GM12878 (cell line): Measurements from ENCODE around the gene ATXN1. TPM values are rescaled to one million over a fixed set of nuclear protein-coding genes. Genes with fewer than 3 reads are reported as not detected.
A peak's percentile ranks its signal among the peaks of the same experiment; 100 is the strongest.

Experiments
- ATAC-seq: fragments of 200-7000 bp; cut with Tn5 transposase; 3 replicates; pipeline ENCODE4 v1.9.1; 2020; ENCODE audit warnings: mild to moderate bottlenecking, moderate library complexity
- BruUV-seq: library from RNA; stranded (reverse); fragments of 400-500 nt; replicated peaks from 2 replicates; lab custom pipeline; 2021; lab: Mats Ljungman, UMichigan
- CTCF ChIA-PET: fragments of 300-600 bp; sonication (Branson Sonifier 250); formaldehyde crosslinking; extraction: SDS; loops from one replicate; lab custom pipeline; 2021; ENCODE audit warnings: inconsistent platforms; lab: Yijun Ruan, JAX
- POLR2A ChIA-PET: fragments of 350-600 bp; formaldehyde crosslinking; extraction: SDS; loops from one replicate; lab custom pipeline; 2021; ENCODE audit warnings: inconsistent platforms; lab: Charles Lee
- RAD21 ChIA-PET: fragments of 300-600 bp; sonication (Branson Sonifier 250); formaldehyde crosslinking; loops from one replicate; lab custom pipeline; 2023; ENCODE audit warnings: antibody characterized with exemption; ENCODE audit not compliant: unreplicated experiment; lab: Charles Lee
- SMC1A ChIA-PET: fragments of 300-600 bp; sonication (Branson Sonifier 250); formaldehyde crosslinking; loops from one replicate; lab custom pipeline; 2023; ENCODE audit not compliant: unreplicated experiment, uncharacterized antibody; lab: Charles Lee
- DNase-seq: peaks from one replicate; pipeline ENCODE4 v3.0.0-alpha.2; 2011; ENCODE audit warnings: low read depth, low spot score
- FAIRE-seq: peaks from 3 replicates; lab custom pipeline; 2011; peaks lifted over from hg19 to GRCh38; lab: Jason Lieb, UNC
- H2AFZ ChIP-seq: 2 replicates; pipeline ENCODE4 v1.6.0; 2011; ENCODE audit warnings: low read depth, low read length, control low read depth; ENCODE audit not compliant: control insufficient read depth
- H3K27ac ChIP-seq: 2 replicates; pipeline ENCODE4 v1.5.1; 2011; ENCODE audit warnings: control low read depth; ENCODE audit not compliant: control insufficient read depth, insufficient read depth
- H3K27me3 ChIP-seq, 2 experiments: replicated peaks in 1 of 2; 2 replicates each; pipeline versions ENCODE4 v1.6.0 to v1.6.1; 2011; ENCODE audit warnings: low read length in 1 of 2; ENCODE audit not compliant: control insufficient read depth in 2 of 2, insufficient read depth in 2 of 2
- H3K36me3 ChIP-seq, 2 experiments: 2 replicates each; pipeline ENCODE4 v1.5.1; 2011; ENCODE audit warnings: low read length in 1 of 2; ENCODE audit not compliant: control insufficient read depth in 2 of 2, insufficient read depth in 2 of 2
- H3K4me1 ChIP-seq: 2 replicates; pipeline ENCODE4 v1.6.1; 2011; ENCODE audit warnings: mild to moderate bottlenecking, low read length, moderate library complexity, mixed read lengths; ENCODE audit not compliant: control insufficient read depth, insufficient read depth
- H3K4me2 ChIP-seq: 2 replicates; pipeline ENCODE4 v1.6.0; 2011; ENCODE audit warnings: control low read depth; ENCODE audit not compliant: control insufficient read depth, insufficient read depth
- H3K4me3 ChIP-seq: fragments of 200-600 bp; sonication (generic); 2 replicates; pipeline ENCODE4 v1.5.1; 2016
- H3K79me2 ChIP-seq: 2 replicates; pipeline ENCODE4 v1.6.0; 2011; ENCODE audit warnings: low read length; ENCODE audit not compliant: control insufficient read depth, insufficient read depth
- H3K9ac ChIP-seq: 2 replicates; pipeline ENCODE4 v1.8.0; 2011; ENCODE audit warnings: low read length, control low read depth, mixed read lengths; ENCODE audit not compliant: control insufficient read depth, insufficient read depth
- H3K9me3 ChIP-seq: replicated peaks from 3 replicates; pipeline ENCODE4 v1.5.1; 2011; ENCODE audit warnings: mild to moderate bottlenecking, low read length; ENCODE audit not compliant: control insufficient read depth, insufficient read depth
- H4K20me1 ChIP-seq: 2 replicates; pipeline ENCODE4 v1.6.0; 2011; ENCODE audit not compliant: control insufficient read depth, insufficient read depth
- ASH2L ChIP-seq: fragments of 300-600, 200-600 bp; sonication (generic); IDR thresholded peaks from 2 replicates; pipeline ENCODE4 v1.6.1; 2017; ENCODE audit warnings: low read depth, mild to moderate bottlenecking, borderline replicate concordance
- NFIC ChIP-seq: IDR thresholded peaks from 2 replicates; pipeline ENCODE4 v1.6.1; 2012; ENCODE audit warnings: low read depth, mild to moderate bottlenecking, inconsistent platforms, low read length, moderate library complexity
- PAX8 ChIP-seq: fragments of 450-650 bp; IDR thresholded peaks from 2 replicates; pipeline ENCODE4 v1.6.1; 2017; ENCODE audit warnings: mild to moderate bottlenecking, moderate library complexity
- TBL1XR1 ChIP-seq: IDR thresholded peaks from 2 replicates; pipeline ENCODE4 v1.6.1; 2012; ENCODE audit warnings: low read depth, low read length, improper control_type of control experiment
- WGBS: methylation state at CpG from one replicate; pipeline ENCODE4 v1.1.6; 2016; ENCODE audit warnings: low lambda C conversion rate; ENCODE audit not compliant: insufficient replicate concordance, insufficient coverage; ENCODE audit errors: missing lambda C conversion rate; 5-methylcytosine and 5-hydroxymethylcytosine counted together
- in situ Hi-C: fragments of 300-500 bp; cut with MboI; formaldehyde crosslinking; loops from 9 replicates; pipeline ENCODE4 v1.14.3; 2018; ENCODE audit warnings: mixed read lengths
- intact Hi-C: fragments of 100-400 bp; cut with micrococcal nuclease; formaldehyde crosslinking; loops from one replicate; pipeline ENCODE4 v1.14.2; 2022; ENCODE audit not compliant: unreplicated experiment
- polyA plus RNA-seq, 11 experiments: library from polyadenylated mRNA; depleted of rRNA in 4 of 11; unstranded in 6 of 11; stranded (reverse) in 5 of 11; fragments of >200 nt; fragmentation: Nextera tagmentation in 4 of 11; fragmentation: Illumina TruSeq in 1 of 11; extraction: Ambion mirVana in 4 of 11; extraction: Trizol in 1 of 11; gene quantifications; 1 replicate in 1 of 11; 2 replicates in 10 of 11; pipeline versions ENCODE4 v1.2.1 to v1.2.3, GENCODE V29; 2011 to 2016; ENCODE audit warnings: inconsistent platforms in 2 of 11, missing spikeins in 2 of 11, low read depth in 1 of 11
- total RNA-seq, 4 experiments: library from RNA; depleted of rRNA in 3 of 4; stranded (reverse); fragments of >200 nt in 3 of 4; fragmentation: Illumina TruSeq in 1 of 4; extraction: Trizol in 1 of 4; gene quantifications; 2 replicates each; pipeline versions ENCODE4 v1.2.1 to v1.2.3, GENCODE V29; 2013 to 2021
- TF ChIP-seq, protein P1 (sequence below): IDR thresholded peaks from 2 replicates; pipeline ENCODE4 v1.6.1; 2011; ENCODE audit warnings: borderline replicate concordance, low read depth, mild to moderate bottlenecking, moderate library complexity, low read length; ENCODE audit not compliant: insufficient read depth, poor library complexity, severe bottlenecking
- TF ChIP-seq, protein P2 (sequence below): fragments of 450-650 bp; IDR thresholded peaks from 2 replicates; pipeline ENCODE4 v1.6.1; 2017; ENCODE audit warnings: borderline replicate concordance

Gene ATXN1
- total and polyA plus RNA-seq, 10 of the 15 experiments (the other 5 are each of a cell fraction or from before 2014, with no cell fraction given) = 12.2 to 51.2 (median 20.5) TPM

DNA sequence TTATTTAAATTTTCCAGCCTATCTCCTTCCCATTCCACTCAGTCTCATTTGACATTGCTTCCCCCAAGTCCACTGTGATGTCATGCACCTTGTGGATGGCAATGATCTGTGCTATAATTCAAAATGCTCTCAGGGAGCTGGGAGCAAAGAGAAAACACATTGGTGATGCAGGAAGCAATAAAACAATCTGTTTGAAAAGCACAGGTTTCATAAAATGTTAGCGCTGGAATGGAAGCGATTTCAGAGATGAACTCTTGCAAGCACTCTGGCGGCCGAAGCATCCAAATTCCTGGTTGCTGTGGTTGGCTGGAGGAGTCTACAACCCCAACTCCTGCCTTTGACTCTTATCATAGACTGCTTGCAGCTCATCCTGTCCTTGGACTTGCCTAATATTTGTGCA, 355.9 kb downstream of the ATXN1 start (continued):
- TF ChIP-seq ASH2L (no peak), TBL1XR1 (no peak), PAX8 (no peak), NFIC (no peak)
- TF ChIP-seq, all 136 proteins: peak for 0

DNA sequence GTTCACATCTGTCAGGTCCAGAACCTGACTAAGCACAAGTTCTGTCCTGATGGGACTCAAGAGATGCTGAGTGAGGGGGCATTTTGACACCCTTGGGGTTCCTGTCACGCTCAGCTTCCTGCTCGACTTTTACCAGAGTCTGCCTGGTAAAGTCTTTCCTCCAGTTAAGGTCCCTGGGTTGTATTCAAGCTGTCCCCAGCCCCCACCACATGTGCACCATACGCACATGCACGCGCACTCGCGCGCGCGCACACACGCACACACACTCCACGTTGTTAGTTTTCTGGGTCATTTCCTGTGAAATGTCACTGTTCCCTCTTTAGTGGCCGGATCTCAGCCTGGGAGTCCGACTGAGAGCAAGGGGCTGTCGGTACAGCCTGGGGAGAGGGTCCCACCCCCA, 356.8 kb downstream of the ATXN1 start:
- H3K36me3 ChIP-seq = peaks cover 0 to 6% of the 10 kb centered on the region in 2 experiments; a peak in 2 of 4 replicates
- WGBS = 98% methylated on average over 15 of the region's 15 CpGs
- no peak for ATAC-seq
- DNase-seq = no peak
- H3K27ac ChIP-seq = no peak overlapping the region; the same call in 1 of the 2 replicates
- no peak overlapping the region for H3K9ac ChIP-seq
- ChIA-PET RAD21 (interaction anchor here (1.0 to 1.7 kb wide), 6 partner anchors 9 to 110 kb away, joined by 3 to 6 read pairs (median 4); no protein-coding TSS in a partner anchor), SMC1A (interaction anchor here (1.0 to 2.5 kb wide), 5 partner anchors 9 to 308 kb away, joined by 4 to 14 read pairs (median 5); no protein-coding TSS in a partner anchor), CTCF (interaction anchor here (1.0 to 4.4 kb wide), 11 partner anchors 10 to 367 kb away, joined by 3 to 21 read pairs (median 8); partner anchors contain the start of gene ATXN1), POLR2A (no interaction called here)
- H3K27me3 ChIP-seq = no peaks in the 10 kb centered on the region
- no TSS peak for BruUV-seq
- TF ChIP-seq, protein P1, sequence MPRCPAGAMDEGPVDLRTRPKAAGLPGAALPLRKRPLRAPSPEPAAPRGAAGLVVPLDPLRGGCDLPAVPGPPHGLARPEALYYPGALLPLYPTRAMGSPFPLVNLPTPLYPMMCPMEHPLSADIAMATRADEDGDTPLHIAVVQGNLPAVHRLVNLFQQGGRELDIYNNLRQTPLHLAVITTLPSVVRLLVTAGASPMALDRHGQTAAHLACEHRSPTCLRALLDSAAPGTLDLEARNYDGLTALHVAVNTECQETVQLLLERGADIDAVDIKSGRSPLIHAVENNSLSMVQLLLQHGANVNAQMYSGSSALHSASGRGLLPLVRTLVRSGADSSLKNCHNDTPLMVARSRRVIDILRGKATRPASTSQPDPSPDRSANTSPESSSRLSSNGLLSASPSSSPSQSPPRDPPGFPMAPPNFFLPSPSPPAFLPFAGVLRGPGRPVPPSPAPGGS = peak; percentile 44
- TF ChIP-seq, protein P2, sequence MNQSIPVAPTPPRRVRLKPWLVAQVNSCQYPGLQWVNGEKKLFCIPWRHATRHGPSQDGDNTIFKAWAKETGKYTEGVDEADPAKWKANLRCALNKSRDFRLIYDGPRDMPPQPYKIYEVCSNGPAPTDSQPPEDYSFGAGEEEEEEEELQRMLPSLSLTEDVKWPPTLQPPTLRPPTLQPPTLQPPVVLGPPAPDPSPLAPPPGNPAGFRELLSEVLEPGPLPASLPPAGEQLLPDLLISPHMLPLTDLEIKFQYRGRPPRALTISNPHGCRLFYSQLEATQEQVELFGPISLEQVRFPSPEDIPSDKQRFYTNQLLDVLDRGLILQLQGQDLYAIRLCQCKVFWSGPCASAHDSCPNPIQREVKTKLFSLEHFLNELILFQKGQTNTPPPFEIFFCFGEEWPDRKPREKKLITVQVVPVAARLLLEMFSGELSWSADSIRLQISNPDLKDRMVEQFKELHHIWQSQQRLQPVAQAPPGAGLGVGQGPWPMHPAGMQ = no peak
- H3K4me3 ChIP-seq = no peak overlapping the region
- H3K79me2 ChIP-seq = no peaks in the 10 kb centered on the region
- no peak overlapping the region for H3K4me2 ChIP-seq
- peaks cover 4% of the 10 kb centered on the region for H3K4me1 ChIP-seq
- in situ Hi-C loops (no loop called here), intact Hi-C loops (no loop called here)
- no peaks in the 10 kb centered on the region for H3K9me3 ChIP-seq
- no peaks in the 10 kb centered on the region for H4K20me1 ChIP-seq
- no peak overlapping the region for H2AFZ ChIP-seq
- no peak for FAIRE-seq
